Measurements from ENCODE around the gene DHCR24.

Gene DHCR24

DNA sequence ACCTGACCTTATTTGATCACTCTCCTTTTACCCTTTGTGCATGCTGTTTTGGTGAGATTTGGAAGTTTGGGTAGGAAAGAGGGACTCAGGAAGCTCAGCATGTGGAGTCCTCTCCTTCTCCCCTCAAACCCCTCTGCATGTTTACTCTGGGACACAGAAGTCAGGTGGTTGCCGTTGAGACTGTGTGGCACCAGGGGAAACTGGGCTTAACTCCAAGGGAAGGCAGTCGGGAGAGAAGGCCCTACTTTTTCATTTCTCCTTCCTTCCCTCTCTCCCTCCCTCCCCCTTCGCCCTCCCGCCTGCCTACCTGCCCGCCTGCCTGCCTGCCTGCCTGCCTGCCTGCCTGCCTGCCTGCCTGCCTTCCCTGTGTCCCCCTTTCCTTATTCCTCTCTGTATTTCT, 51.0 kb downstream of the DHCR24 start:
- no peaks in the 10 kb centered on the region for H4K20me1 ChIP-seq (ENCODE audit: insufficient read depth, low read length)
- H2AFZ ChIP-seq (ENCODE audit: low read length), result no peak overlapping the region
- H3K9me3 ChIP-seq (replicated peaks; ENCODE audit: insufficient read depth, low read length), result no peaks in the 10 kb centered on the region
- DNase-seq, result no peak
- no peaks in the 10 kb centered on the region for H3K4me1 ChIP-seq (ENCODE audit: low read length)
- H3K9ac ChIP-seq (ENCODE audit: low read length), result no peak overlapping the region
- no peaks in the 10 kb centered on the region for H3K27me3 ChIP-seq (replicated peaks; ENCODE audit: insufficient read depth, low read length)
- TF ChIP-seq, protein P1, sequence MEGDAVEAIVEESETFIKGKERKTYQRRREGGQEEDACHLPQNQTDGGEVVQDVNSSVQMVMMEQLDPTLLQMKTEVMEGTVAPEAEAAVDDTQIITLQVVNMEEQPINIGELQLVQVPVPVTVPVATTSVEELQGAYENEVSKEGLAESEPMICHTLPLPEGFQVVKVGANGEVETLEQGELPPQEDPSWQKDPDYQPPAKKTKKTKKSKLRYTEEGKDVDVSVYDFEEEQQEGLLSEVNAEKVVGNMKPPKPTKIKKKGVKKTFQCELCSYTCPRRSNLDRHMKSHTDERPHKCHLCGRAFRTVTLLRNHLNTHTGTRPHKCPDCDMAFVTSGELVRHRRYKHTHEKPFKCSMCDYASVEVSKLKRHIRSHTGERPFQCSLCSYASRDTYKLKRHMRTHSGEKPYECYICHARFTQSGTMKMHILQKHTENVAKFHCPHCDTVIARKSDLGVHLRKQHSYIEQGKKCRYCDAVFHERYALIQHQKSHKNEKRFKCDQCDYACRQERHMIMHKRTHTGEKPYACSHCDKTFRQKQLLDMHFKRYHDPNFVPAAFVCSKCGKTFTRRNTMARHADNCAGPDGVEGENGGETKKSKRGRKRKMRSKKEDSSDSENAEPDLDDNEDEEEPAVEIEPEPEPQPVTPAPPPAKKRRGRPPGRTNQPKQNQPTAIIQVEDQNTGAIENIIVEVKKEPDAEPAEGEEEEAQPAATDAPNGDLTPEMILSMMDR (IDR thresholded peaks at IDR 0.05; ENCODE audit: low read length), result no peak
- no peak for TF ChIP-seq EZH2phosphoT487 (IDR thresholded peaks at IDR 0.05; ENCODE audit: low read length)
- no peak for TF ChIP-seq EZH2 (optimal IDR thresholded peaks at IDR 0.05; ENCODE audit: low read depth, low read length)
- H3F3A ChIP-seq (ENCODE audit: insufficient read depth, low read length), result no peaks in the 10 kb centered on the region
- H3K79me2 ChIP-seq (ENCODE audit: low read length), result no peaks in the 10 kb centered on the region
- H3K27ac ChIP-seq (ENCODE audit: low read length), result no peak overlapping the region
- H3K9me2 ChIP-seq (replicated peaks; ENCODE audit: insufficient read depth, low read length), result no peaks in the 10 kb centered on the region
- no peak overlapping the region for H3K4me2 ChIP-seq (ENCODE audit: low read depth, low read length)
- no peaks in the 10 kb centered on the region for H3K36me3 ChIP-seq (replicated peaks; ENCODE audit: insufficient read depth, low read length)
- H3K4me3 ChIP-seq (ENCODE audit: low read length), result no peak overlapping the region

DNA sequence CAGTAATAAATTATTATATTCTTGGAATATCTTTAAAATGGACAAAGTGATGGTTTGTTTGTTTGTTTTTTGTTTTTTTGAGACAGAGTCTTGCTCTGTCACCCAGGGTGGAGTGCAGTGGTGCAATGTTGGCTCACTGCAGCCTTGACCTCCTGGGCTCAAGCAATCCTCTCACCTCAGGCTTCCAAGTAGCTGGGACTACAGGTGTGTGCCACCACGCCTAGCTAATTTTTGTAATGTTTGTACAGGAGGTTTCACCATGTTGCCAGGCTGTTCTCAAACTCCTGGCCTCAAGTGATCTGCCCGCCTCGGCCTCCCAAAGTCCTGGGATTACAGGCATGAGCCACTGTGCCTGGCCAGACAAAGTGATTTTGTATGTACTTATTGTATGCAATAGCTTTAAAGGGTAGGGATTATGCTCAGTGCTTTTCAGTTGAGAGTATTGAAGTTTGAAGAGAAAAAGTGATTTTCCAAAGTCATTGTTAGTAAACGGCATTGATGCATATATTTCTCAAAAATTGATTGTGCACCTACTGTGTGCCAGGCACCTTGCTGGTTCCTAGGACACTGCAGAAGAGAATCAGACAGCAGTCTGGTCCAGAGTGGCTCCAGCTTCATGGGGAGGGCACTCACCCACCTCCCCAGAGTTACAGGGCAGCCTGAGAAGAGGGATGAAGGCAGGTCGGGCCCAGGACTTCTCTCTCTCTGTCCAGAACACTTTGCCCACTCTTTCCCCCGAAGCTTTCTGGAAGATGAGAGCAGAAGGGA, 51.7 kb downstream of the DHCR24 start:
- Histone ChIP-seq H3K36me3 (replicated peaks; ENCODE audit: insufficient read depth, low read length) (no peaks in the 10 kb centered on the region), H3K79me2 (ENCODE audit: low read length) (no peaks in the 10 kb centered on the region), H3K9ac (ENCODE audit: low read length) (no peak overlapping the region), H3K4me3 (ENCODE audit: low read length) (no peak overlapping the region), H3K4me2 (ENCODE audit: low read depth, low read length) (no peak overlapping the region), H3K4me1 (ENCODE audit: low read length) (no peaks in the 10 kb centered on the region), H3K27me3 (replicated peaks; ENCODE audit: insufficient read depth, low read length) (no peaks in the 10 kb centered on the region), H4K20me1 (ENCODE audit: insufficient read depth, low read length) (no peaks in the 10 kb centered on the region), H3K9me2 (replicated peaks; ENCODE audit: insufficient read depth, low read length) (no peaks in the 10 kb centered on the region), H3K9me3 (replicated peaks; ENCODE audit: insufficient read depth, low read length) (no peaks in the 10 kb centered on the region), H2AFZ (ENCODE audit: low read length) (no peak overlapping the region), H3K27ac (ENCODE audit: low read length) (no peak overlapping the region), H3F3A (ENCODE audit: insufficient read depth, low read length) (no peaks in the 10 kb centered on the region)
- no peak for DNase-seq
- TF ChIP-seq, protein P1 (IDR thresholded peaks at IDR 0.05; ENCODE audit: low read length), result no peak
- TF ChIP-seq EZH2phosphoT487 (IDR thresholded peaks at IDR 0.05; ENCODE audit: low read length) (no peak), EZH2 (optimal IDR thresholded peaks at IDR 0.05; ENCODE audit: low read depth, low read length) (no peak)

DNA sequence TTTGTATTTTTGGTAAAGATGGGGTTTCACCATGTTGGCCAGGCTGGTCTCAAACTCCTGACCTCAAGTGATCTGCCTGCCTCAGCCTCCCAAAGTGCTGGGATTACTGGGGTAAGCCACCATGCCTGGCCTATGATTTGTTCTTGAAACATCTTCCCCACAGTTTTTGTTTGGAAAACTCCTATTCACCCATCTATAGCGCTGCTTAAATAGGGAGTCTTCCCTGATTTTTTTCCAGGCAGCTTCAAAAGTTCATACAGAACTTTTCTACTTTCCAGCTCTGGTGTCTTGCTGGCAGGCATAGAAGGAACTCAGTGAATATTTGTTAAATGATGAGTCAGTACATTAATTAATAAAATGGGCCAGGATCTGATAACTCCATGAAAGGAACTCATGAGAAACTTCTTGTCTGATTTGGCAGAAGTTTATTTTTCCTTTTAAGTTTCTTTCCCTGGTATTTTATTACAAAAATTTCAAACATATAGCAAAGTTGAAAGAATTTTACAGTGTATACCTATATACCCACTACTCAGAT, 52.9 kb downstream of the DHCR24 start:
- Histone ChIP-seq H3K9me3 (replicated peaks; ENCODE audit: insufficient read depth, low read length) (no peaks in the 10 kb centered on the region), H3K36me3 (replicated peaks; ENCODE audit: insufficient read depth, low read length) (no peaks in the 10 kb centered on the region), H3K27ac (ENCODE audit: low read length) (no peak overlapping the region), H3K9me2 (replicated peaks; ENCODE audit: insufficient read depth, low read length) (no peaks in the 10 kb centered on the region), H3F3A (ENCODE audit: insufficient read depth, low read length) (no peaks in the 10 kb centered on the region), H3K4me3 (ENCODE audit: low read length) (no peak overlapping the region), H4K20me1 (ENCODE audit: insufficient read depth, low read length) (no peaks in the 10 kb centered on the region), H3K4me2 (ENCODE audit: low read depth, low read length) (no peak overlapping the region), H2AFZ (ENCODE audit: low read length) (no peak overlapping the region), H3K27me3 (replicated peaks; ENCODE audit: insufficient read depth, low read length) (no peaks in the 10 kb centered on the region), H3K79me2 (ENCODE audit: low read length) (no peaks in the 10 kb centered on the region), H3K4me1 (ENCODE audit: low read length) (no peaks in the 10 kb centered on the region), H3K9ac (ENCODE audit: low read length) (no peak overlapping the region)
- TF ChIP-seq EZH2 (optimal IDR thresholded peaks at IDR 0.05; ENCODE audit: low read depth, low read length), result no peak
- TF ChIP-seq, protein P1 (IDR thresholded peaks at IDR 0.05; ENCODE audit: low read length), result no peak
- TF ChIP-seq EZH2phosphoT487 (IDR thresholded peaks at IDR 0.05; ENCODE audit: low read length), result no peak
- no peak for DNase-seq
